ENCODE results near the gene NSUN7.
"Not testable (repeated sequence)": the region's sequence is repeated elsewhere in the genome, so short reads cannot be mapped to it uniquely, and the experiment has no call there.

NSUN7 gene

GRCh38 chr4:40812856-40813255 lies 63.1 kb downstream of the NSUN7 start:
- no peak for TF ChIP-seq CTCF (conservative IDR thresholded peaks at IDR 0.05)
- no peak overlapping the region for H3K27ac ChIP-seq

- not testable (repeated sequence) for H3K27ac ChIP-seq
Observed at GRCh38 chr4:40817157-40817556, 67.4 kb downstream of the NSUN7 start.

GRCh38 chr4:40820101-40820500 lies 70.3 kb downstream of the NSUN7 start:
- no peak for TF ChIP-seq CTCF (conservative IDR thresholded peaks at IDR 0.05)
- no peak overlapping the region for H3K27ac ChIP-seq

GRCh38 chr4:40822420-40823166 lies 72.8 kb downstream of the NSUN7 start:
- TF ChIP-seq CTCF (conservative IDR thresholded peaks at IDR 0.05), result no peak
- H3K27ac ChIP-seq, result no peak overlapping the region

- H3K27ac ChIP-seq, result no peak overlapping the region
- TF ChIP-seq CTCF (conservative IDR thresholded peaks at IDR 0.05), result no peak
Observed at GRCh38 chr4:40825014-40825838, 75.5 kb downstream of the NSUN7 start.

- TF ChIP-seq CTCF (conservative IDR thresholded peaks at IDR 0.05), result no peak
Observed at GRCh38 chr4:40826821-40827220, 77.1 kb downstream of the NSUN7 start.

GRCh38 chr4:40827758-40828157 lies 78.0 kb downstream of the NSUN7 start:
- no peak for TF ChIP-seq CTCF (conservative IDR thresholded peaks at IDR 0.05)
- H3K27ac ChIP-seq, result no peak overlapping the region

More at GRCh38 chr4:40826821-40827220, 77.1 kb downstream of the NSUN7 start:
- no peak overlapping the region for H3K27ac ChIP-seq

- no peak overlapping the region for H3K27ac ChIP-seq
- no peak for TF ChIP-seq CTCF (conservative IDR thresholded peaks at IDR 0.05)
Observed at GRCh38 chr4:40828661-40829060, 78.9 kb downstream of the NSUN7 start.

Measured in VCaP (cell line).